RWPE1 (cell line): ENCODE results near the gene SLC6A3.

Experiments
- CTCF ChIA-PET: fragments of 350-600 bp; sonication (Branson Sonifier 250); formaldehyde crosslinking; extraction: SDS; loops from one replicate; lab custom pipeline; 2021; lab: Yijun Ruan, JAX
- POLR2A ChIA-PET: fragments of 400-600 bp; formaldehyde crosslinking; extraction: SDS; loops from one replicate; lab custom pipeline; 2020; ENCODE audit warnings: antibody characterized with exemption; ENCODE audit not compliant: low non-redundant PET; lab: Yijun Ruan, JAX
- DNase-seq: peaks from one replicate; pipeline ENCODE4 v3.0.0; 2012; ENCODE audit warnings: low spot score
- H3K27ac ChIP-seq: fragments of 450-650 bp; 2 replicates; pipeline ENCODE4 v1.5.1; 2017
- CTCF ChIP-seq: fragments of 450-650 bp; conservative IDR thresholded peaks from 2 replicates; pipeline ENCODE4 v1.5.1; 2017; ENCODE audit warnings: low read depth, mild to moderate bottlenecking

The SLC6A3 gene

GRCh38 chr5:1359713-1360112 is 85.5 kb downstream of the SLC6A3 start:
- H3K27ac ChIP-seq = no peak overlapping the region
- no peak for TF ChIP-seq CTCF
- DNase-seq = no peak
- ChIA-PET POLR2A (no interaction called here), CTCF (interaction anchor here (0.9 kb wide), 1 partner anchor 20 kb away, joined by 4 read pairs; no protein-coding TSS in a partner anchor)

GRCh38 chr5:1359031-1359645 is 86.1 kb downstream of the SLC6A3 start:
- ChIA-PET POLR2A (no interaction called here), CTCF (no interaction called here)
- no peak for DNase-seq
- no peak for TF ChIP-seq CTCF
- no peak overlapping the region for H3K27ac ChIP-seq

GRCh38 chr5:1358726-1359025 is 86.6 kb downstream of the SLC6A3 start:
- POLR2A ChIA-PET = no interaction called here
- CTCF ChIA-PET = no interaction called here
- DNase-seq = no peak

GRCh38 chr5:1357946-1358725 is 87.1 kb downstream of the SLC6A3 start:
- DNase-seq = no peak
- POLR2A ChIA-PET = no interaction called here
- no peak overlapping the region for H3K27ac ChIP-seq
- TF ChIP-seq CTCF = no peak
- CTCF ChIA-PET = no interaction called here

More at GRCh38 chr5:1358726-1359025, 86.6 kb downstream of the SLC6A3 start:
- TF ChIP-seq CTCF = no peak
- H3K27ac ChIP-seq = no peak overlapping the region

- no peak for TF ChIP-seq CTCF
- H3K27ac ChIP-seq = no peak overlapping the region
- CTCF ChIA-PET = no interaction called here
- POLR2A ChIA-PET = no interaction called here
- no peak for DNase-seq
Measured at GRCh38 chr5:1356873-1357787, 88.1 kb downstream of the SLC6A3 start.

GRCh38 chr5:1354576-1354975 is 90.7 kb downstream of the SLC6A3 start:
- no peak for TF ChIP-seq CTCF
- POLR2A ChIA-PET = no interaction called here
- H3K27ac ChIP-seq = no peak overlapping the region
- DNase-seq = no peak
- CTCF ChIA-PET = interaction anchor here (0.6 kb wide), 1 partner anchor 546 kb away, joined by 4 read pairs; no protein-coding TSS in a partner anchor
